SHP77 treated with DMSO at 0.1 percent for 48 hours (cell line): ENCODE measurements around the gene OAS3.
"Not testable (repeated sequence)": the region's sequence is repeated elsewhere in the genome, so short reads cannot be mapped to it uniquely, and the experiment has no call there.

Experiments
- DNase-seq: peaks from one replicate; lab custom pipeline; 2025; lab: John Stamatoyannopoulos, UW

OAS3 gene

DNA sequence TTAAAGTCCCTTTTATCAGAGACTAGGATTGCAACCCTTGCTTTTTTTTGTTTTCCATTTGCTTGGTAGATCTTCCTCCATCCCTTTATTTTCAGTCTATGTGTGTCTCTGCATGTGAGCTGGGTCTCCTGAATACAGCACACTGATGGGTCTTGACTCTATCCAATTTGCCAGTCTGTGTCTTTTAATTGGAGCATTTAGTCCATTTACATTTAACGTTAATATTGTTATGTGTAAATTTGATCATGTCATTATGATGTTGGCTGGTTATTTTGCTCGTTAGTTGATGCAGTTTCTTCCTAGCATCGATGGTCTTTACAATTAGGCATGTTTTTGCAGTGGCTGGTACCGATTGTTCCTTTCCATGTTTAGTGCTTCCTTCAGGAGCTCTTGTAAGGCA lies 18.9 kb downstream of the OAS3 start:
- not testable (repeated sequence) for DNase-seq

DNA sequence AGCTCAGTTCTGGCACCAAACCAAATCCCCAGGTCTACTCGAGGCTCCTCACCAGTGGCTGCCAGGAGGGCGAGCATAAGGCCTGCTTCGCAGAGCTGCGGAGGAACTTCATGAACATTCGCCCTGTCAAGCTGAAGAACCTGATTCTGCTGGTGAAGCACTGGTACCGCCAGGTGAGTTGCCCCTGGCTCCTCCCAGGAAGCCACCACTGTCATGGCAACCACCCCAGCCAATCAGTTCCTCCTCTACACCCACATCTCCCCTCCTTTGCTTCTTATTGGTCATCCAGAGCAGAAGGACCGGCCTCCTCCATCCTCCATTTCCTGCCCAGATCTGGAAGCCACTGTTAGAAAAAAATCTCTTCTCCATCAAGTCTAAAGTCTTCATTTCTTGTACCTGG lies 22.8 kb downstream of the OAS3 start:
- no peak for DNase-seq

DNA sequence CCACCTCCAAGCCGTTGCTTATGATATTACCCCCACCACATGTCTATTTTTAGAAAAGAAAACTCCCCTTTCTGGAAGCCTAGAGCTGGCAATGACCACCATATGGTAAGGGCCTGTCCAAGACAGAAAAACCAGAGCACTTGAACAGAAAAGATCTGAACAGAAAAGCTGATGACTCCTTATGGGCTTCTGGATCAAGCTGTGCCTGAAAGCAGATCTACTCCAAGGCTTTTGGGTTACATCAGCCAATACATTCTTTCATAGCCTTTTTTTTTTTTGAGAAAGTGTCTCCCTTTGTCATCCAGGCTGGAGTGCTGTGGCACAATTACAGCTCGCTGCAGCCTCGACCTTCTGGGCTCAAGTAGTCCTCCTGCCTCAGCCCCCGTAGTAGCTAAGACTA lies 23.3 kb downstream of the OAS3 start:
- no peak for DNase-seq

DNA sequence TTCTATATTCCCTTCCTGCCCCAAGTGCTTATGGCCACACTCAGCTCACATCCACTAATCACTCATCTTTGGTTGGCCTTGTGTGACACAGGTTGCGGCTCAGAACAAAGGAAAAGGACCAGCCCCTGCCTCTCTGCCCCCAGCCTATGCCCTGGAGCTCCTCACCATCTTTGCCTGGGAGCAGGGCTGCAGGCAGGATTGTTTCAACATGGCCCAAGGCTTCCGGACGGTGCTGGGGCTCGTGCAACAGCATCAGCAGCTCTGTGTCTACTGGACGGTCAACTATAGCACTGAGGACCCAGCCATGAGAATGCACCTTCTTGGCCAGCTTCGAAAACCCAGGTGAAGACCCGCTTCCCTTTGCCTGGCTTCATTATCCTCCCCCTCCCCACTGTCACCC lies 24.3 kb downstream of the OAS3 start:
- DNase-seq: no peak

DNA sequence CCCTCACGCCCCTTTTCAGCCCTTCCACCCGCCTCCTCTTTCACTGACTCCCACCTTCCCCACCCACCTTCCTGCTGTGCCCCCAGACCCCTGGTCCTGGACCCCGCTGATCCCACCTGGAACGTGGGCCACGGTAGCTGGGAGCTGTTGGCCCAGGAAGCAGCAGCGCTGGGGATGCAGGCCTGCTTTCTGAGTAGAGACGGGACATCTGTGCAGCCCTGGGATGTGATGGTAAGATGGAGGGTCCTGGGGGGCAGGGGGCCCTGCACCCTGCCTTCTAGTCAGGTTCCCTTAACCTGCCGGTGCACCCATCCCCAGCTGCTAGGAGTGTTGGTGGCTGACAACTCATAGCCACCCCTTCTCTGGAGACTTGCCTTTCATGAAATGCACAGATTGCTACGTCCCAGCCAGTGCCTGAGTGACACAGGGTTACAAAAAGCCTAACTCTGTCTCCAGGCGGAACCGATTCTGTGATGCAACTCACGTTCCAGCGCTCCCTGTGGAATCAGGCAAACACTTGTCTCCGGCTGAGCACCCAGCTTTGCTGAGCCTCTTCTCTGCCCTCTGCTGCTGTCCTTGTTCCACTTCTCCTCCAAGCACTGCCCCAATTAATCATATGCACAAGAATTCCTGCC lies 25.1 kb downstream of the OAS3 start:
- no peak for DNase-seq

DNA sequence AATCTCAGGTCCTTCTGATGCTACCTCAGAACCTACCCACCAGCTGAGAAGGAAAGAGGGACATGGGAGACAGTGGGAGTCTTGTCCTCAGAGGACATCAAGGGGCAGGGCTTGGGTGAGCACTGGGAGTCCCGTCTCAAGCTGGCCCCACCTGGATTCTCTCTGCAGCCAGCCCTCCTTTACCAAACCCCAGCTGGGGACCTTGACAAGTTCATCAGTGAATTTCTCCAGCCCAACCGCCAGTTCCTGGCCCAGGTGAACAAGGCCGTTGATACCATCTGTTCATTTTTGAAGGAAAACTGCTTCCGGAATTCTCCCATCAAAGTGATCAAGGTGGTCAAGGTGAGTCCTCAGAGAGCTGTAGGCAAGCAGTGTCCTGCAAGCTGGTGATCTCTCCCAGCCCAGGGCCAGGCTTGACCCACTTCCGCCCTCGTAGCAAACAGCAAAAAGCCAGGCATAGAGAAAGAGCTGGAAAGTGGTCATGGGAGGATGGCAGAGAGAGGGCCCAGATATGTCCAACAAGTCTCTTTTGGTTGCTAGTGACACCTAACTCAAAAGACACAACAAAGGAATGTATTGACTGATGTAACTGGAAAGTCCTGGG lies 25.9 kb downstream of the OAS3 start:
- DNase-seq: no peak

DNA sequence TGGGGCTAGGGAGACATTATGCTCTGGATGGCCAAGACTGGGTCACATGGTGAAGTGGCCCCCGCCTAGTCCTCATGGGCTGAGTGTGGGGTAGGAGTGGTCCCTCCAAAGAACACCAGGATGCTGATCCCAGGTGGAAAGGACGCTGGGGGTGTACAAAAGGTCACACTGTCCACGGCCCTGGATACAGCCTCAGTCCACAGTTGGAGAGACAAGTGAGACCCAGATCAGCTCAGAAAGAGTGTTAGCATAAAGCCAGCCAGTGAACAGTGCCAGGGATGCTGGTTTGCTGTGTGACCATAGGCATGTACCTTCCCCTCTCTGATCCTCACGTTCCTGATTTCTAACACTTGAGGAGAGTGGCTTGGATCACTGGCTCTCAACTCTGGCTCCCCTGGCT lies 26.6 kb downstream of the OAS3 start:
- DNase-seq: no peak

DNA sequence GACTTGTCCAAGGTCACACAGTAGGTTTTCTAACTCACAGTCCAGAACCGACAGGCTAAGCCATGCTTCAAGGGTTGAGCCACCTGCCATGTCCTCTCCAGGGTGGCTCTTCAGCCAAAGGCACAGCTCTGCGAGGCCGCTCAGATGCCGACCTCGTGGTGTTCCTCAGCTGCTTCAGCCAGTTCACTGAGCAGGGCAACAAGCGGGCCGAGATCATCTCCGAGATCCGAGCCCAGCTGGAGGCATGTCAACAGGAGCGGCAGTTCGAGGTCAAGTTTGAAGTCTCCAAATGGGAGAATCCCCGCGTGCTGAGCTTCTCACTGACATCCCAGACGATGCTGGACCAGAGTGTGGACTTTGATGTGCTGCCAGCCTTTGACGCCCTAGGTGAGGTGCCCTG lies 27.4 kb downstream of the OAS3 start:
- DNase-seq: no peak

DNA sequence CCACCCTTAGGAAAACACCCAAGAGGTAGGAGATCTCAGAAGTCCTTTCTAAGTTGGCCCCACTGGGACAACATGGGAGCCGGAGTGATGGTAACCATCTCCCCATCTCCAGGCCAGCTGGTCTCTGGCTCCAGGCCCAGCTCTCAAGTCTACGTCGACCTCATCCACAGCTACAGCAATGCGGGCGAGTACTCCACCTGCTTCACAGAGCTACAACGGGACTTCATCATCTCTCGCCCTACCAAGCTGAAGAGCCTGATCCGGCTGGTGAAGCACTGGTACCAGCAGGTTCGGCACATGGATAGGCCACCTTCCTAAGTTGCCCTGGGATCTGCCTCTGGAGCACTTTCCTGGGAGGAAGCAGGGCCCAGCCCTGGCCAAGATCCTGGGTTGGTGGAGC lies 29.0 kb downstream of the OAS3 start:
- no peak for DNase-seq

DNA sequence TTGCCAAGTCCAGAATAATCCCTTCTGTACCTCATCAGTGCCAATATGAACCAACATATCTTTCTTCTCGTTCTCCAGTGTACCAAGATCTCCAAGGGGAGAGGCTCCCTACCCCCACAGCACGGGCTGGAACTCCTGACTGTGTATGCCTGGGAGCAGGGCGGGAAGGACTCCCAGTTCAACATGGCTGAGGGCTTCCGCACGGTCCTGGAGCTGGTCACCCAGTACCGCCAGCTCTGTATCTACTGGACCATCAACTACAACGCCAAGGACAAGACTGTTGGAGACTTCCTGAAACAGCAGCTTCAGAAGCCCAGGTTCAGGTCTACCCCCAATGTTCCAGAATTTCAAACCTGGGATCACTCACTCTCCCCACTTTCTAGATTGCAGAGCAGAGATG lies 29.6 kb downstream of the OAS3 start:
- DNase-seq: no peak

DNA sequence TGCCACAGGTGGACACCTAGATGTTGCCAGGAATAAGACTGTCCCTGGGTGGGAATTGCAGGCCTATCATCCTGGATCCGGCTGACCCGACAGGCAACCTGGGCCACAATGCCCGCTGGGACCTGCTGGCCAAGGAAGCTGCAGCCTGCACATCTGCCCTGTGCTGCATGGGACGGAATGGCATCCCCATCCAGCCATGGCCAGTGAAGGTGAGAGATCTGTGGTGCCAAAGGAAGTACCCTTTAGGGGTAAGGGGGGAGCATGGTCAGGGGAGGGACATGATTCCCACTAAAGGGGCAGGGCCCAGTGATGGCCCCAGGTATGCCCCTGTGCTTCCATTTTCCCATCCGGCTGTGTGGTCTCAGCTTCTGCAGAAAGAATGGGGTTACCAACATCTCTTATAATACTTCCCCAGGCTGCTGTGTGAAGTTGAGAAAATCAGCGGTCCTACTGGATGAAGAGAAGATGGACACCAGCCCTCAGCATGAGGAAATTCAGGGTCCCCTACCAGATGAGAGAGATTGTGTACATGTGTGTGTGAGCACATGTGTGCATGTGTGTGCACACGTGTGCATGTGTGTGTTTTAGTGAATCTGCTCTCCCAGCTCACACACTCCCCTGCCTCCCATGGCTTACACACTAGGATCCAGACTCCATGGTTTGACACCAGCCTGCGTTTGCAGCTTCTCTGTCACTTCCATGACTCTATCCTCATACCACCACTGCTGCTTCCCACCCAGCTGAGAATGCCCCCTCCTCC lies 31.5 kb downstream of the OAS3 start:
- DNase-seq: no peak

DNA sequence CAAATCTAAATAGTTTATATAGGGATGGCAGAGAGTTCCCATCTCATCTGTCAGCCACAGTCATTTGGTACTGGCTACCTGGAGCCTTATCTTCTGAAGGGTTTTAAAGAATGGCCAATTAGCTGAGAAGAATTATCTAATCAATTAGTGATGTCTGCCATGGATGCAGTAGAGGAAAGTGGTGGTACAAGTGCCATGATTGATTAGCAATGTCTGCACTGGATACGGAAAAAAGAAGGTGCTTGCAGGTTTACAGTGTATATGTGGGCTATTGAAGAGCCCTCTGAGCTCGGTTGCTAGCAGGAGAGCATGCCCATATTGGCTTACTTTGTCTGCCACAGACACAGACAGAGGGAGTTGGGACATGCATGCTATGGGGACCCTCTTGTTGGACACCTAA lies 32.1 kb downstream of the OAS3 start:
- no peak for DNase-seq

DNA sequence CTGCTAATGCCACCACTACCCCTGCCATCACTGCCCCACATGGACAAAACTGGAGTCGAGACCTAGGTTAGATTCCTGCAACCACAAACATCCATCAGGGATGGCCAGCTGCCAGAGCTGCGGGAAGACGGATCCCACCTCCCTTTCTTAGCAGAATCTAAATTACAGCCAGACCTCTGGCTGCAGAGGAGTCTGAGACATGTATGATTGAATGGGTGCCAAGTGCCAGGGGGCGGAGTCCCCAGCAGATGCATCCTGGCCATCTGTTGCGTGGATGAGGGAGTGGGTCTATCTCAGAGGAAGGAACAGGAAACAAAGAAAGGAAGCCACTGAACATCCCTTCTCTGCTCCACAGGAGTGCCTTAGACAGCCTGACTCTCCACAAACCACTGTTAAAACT lies 33.0 kb downstream of the OAS3 start:
- no peak for DNase-seq

DNA sequence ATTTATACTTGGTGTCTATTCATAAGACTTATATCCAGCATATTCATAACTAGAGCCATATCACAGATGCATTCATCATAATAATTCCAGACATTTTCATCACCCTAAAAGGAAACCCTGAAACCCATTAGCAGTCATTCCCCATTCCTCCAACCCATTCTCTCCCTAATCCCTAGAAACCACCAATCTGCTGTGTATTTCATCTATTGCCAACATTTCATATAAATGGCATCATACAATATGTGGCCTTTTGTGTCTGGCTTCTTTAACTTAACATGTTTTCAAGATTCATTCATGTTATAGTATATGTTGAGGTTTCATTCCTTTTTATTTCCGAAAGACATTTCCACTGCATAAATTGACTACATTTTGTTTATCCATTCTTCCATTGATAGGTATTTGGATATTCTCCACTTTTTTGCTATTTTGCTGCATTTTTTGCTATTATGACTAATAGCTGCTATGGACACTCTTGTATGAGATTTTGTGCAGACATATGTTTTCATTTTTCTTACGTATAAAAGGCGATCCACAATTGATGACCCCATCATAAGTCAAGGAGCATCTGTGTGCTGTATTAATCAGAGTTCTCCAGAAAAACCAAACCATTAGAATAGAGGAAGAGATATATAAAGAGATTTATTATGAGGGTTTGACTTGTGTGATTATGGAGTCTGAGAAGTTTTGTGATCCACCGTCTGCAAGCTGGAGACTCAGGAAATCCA lies 34.9 kb downstream of the OAS3 start:
- no peak for DNase-seq

DNA sequence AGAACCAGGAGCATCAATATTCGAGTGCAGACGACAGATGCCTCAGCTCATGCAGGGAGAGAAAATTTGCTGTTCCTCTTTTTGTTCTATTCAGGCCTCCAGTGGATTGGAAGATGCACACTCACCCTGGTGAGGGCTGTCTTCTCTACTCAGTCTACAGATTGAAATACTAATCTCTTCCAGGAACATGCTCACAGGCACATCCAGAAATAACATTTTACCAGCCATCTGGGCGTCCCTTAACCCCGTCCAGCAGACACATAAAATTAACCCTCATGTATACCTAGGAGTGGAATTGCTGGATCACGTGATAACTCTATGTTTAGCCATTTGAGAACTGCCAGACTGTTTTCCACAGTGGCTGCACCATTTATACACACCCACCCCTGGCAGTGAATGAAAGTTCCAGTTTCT lies 35.6 kb downstream of the OAS3 start:
- no peak for DNase-seq

DNA sequence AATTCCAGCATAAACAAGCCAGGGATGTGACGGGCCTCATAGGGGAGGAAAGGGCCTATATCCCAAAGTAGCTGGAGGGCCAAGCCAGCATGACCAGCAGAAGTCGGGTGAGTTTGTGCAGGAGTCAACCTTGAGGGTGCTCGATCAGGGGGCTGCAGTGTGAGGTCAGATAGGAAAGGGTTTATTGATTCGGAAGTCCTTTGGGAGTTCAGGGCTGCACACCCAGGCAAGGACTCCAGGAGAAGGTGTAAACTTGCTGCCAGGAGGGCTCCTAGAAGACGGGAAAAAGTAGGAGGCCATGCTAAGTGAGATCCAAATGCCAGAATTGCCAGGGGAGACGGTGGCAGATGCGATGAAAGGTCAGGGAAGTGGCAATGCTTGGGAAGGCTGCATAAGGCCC lies 36.6 kb downstream of the OAS3 start:
- DNase-seq: no peak

DNA sequence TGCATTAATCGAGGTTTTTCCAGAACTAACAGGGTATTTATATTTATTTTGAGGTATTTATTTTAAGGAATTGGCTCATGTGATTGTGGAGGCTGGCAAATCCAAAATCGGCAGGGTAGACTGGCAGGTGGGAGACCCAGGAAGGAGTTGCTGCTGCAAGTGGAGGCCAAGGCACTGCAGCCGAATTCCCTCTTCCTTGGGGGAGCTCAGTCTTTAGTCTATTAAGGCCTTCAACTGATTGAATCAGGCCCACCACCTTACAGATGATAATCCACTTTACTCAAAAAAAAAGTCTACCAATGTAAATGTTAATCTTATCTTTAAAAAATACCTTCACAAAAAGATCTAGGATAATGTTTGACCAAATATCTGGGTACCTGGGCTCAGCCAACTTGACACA lies 38.9 kb downstream of the OAS3 start:
- DNase-seq: no peak

DNA sequence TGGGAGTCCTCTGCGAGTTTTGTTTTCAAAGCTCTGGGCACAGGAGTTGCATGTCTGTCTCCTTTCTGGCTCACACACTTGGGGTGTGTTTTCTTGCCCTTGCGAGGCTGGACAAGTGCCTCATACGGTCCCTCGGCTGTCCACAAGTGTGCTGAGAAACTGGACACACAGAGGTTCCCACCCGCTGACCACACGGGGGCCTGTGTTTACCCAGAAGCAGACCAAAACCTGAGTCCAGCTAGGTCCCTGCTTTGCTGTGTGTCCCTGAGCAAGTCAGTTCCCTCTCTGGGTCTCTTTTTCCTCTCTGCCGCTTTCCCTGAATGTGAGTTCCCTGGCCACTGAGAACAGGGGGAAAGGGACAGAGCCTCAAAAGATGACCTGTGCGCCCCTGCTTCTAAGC lies 39.4 kb downstream of the OAS3 start:
- no peak for DNase-seq

DNA sequence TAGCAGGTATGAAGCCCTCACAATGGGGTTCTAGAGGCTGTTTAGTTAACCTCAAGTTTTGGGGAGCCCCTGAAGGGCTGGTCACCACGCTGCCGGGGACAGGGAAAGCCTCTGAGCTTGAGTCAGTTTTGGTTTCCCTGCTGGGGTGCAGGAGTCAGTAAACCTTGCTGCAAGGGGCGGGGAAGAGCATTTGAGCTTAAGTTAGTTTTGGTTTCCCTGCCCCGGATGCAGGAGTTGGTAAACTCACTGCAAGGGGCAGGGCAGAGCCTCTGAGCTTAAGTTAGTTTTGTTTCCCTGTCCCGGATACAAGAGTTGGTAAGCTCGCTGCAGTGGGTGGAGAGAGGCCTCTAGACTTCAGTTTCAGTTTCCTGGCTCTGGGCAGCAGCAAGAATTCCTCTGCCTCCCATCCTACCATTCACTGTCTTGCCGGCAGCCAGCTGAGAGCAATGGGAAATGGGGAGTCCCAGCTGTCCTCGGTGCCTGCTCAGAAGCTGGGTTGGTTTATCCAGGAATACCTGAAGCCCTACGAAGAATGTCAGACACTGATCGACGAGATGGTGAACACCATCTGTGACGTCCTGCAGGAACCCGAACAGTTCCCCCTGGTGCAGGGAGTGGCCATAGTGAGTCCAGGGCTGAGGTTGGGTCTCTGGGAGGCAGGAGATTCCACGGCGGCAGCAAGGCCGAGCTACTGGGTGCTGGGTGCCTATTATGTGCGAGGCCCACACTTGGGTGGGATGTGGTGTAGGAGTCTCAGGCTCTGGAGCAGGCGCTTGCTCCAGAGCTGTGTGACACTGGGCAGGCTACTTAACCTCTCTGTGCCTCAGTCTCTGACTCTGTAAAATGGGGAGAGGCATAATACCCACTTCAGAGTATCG lies 40.1 kb downstream of the OAS3 start, which contains the start of gene OAS2:
OAS2 (plus strand) TSS at position 357 of the 878 bp plus-strand sequence; CDS start at position 447, 90 bp downstream.
- DNase-seq: no peak

DNA sequence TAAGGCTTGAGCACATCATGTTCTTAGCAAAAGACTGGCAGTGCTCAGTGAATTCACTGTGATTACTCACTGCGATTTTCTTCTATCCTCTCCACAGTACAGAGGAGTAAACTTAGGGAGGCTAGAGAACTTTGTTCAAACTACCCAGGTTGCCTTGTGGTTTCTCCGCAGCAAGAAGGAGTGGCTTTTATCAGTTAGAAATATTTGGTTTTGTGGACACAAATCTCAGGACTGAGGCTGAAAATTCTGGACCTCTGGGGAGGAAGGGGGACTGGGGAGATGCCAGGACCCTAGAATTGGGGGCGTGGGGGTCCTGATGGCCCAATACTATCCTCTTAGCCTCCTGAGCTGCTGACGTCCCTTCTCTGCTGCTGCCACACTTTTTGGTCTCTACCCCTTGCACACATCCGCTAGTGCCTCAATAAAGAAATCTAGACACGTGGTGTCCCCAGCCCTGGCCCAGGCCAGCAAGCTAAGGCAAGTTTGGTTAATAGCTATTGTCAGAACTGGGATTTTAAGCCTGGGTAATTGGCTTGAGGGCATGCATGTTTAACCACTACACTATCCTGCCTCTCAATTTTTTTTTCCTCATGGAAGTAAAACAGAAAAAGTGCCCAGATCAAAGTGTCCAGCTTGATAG lies 40.9 kb downstream of the OAS3 start:
- no peak for DNase-seq

DNA sequence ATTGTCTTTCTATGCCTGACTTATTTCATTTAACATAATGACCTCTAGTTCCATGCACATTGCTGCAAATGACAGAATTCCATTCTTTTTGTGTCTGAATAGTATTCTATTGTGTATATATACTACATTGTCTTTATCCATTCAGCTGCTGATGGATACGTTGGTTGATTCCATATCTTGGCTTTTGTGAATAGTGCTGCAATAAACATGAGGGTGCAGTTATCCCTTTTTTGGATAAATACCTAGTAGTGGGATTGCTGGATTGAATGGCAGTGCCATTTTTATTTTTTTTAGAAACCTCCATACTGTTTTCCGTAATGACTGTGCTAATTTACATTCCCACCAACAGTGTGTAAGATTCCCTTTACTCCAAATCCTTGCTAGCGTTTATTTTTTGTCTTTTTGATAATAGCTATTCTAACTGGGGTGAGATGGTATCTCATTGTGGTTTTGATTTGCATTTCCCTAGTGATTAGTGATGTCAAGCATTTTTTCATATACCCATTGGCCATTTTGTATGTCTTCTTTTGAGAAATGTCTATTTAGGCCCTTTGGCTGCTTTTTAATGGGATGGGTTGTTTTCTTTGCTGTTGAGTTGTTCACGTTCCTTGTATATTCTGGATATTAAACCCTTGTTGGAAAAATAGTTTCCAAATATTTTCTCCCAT lies 42.4 kb downstream of the OAS3 start:
- DNase-seq: no peak
